IMR-90 (cell line): ENCODE results near the gene KRT7. TPM values are rescaled to one million over a fixed set of nuclear protein-coding genes. Genes with fewer than 3 reads are reported as not detected.
"Not testable (repeated sequence)": the region's sequence is repeated elsewhere in the genome, so short reads cannot be mapped to it uniquely, and the experiment has no call there.

Experiments used
- ATAC-seq: fragments of 200-7000 bp; cut with Tn5 transposase; 2 replicates; pipeline ENCODE4 v1.9.1; 2020; ENCODE audit warnings: low read depth, mild to moderate bottlenecking, moderate library complexity
- BruUV-seq: library from RNA; stranded (reverse); fragments of 400-500 nt; replicated peaks from 2 replicates; lab custom pipeline; 2021; lab: Mats Ljungman, UMichigan
- CTCF ChIA-PET: fragments of 300-600 bp; formaldehyde crosslinking; extraction: SDS; loops from one replicate; lab custom pipeline; 2021; ENCODE audit warnings: antibody characterized with exemption; lab: Yijun Ruan, JAX
- POLR2A ChIA-PET: fragments of 300-600 bp; sonication (Branson Sonifier 250); formaldehyde crosslinking; loops from one replicate; lab custom pipeline; 2022; ENCODE audit warnings: antibody characterized with exemption; ENCODE audit not compliant: unreplicated experiment; lab: Charles Lee
- DNase-seq: peaks from one replicate; pipeline ENCODE4 v3.0.0; 2013
- H2AFZ ChIP-seq: replicated peaks from 2 replicates; pipeline ENCODE3; 2013; ENCODE audit warnings: low read length, mild to moderate bottlenecking; ENCODE audit not compliant: poor library complexity
- H2AK5ac ChIP-seq: 2 replicates; pipeline ENCODE4 v1.6.1; 2013; ENCODE audit warnings: low read depth, low read length, inconsistent platforms
- H2AK9ac ChIP-seq: replicated peaks from 2 replicates; pipeline ENCODE3; 2013; ENCODE audit warnings: mild to moderate bottlenecking, low read depth, low read length, moderate library complexity; ENCODE audit not compliant: poor library complexity
- H2BK120ac ChIP-seq: 2 replicates; pipeline ENCODE4 v1.6.1; 2013; ENCODE audit warnings: low read depth, low read length, inconsistent platforms
- H2BK15ac ChIP-seq: 3 replicates; pipeline ENCODE4 v1.6.1; 2013; ENCODE audit warnings: low read depth, low read length, inconsistent platforms
- H2BK20ac ChIP-seq: 2 replicates; pipeline ENCODE4 v1.6.1; 2013; ENCODE audit warnings: low read depth, mild to moderate bottlenecking, inconsistent platforms, low read length, moderate library complexity
- H2BK5ac ChIP-seq: 2 replicates; pipeline ENCODE4 v1.6.1; 2013; ENCODE audit warnings: mild to moderate bottlenecking, low read depth, low read length, inconsistent platforms; ENCODE audit not compliant: poor library complexity, severe bottlenecking
- H3K14ac ChIP-seq: replicated peaks from 2 replicates; pipeline ENCODE4 v1.6.1; 2013; ENCODE audit warnings: low read depth, low read length, inconsistent platforms
- H3K18ac ChIP-seq: 2 replicates; pipeline ENCODE4 v1.6.1; 2013; ENCODE audit warnings: low read depth, low read length, control low read depth
- H3K23ac ChIP-seq: 2 replicates; pipeline ENCODE4 v1.6.1; 2013; ENCODE audit warnings: low read depth, low read length, inconsistent platforms
- H3K27ac ChIP-seq: 2 replicates; pipeline ENCODE4 v1.5.1; 2013; ENCODE audit warnings: mild to moderate bottlenecking, control low read depth, low read length; ENCODE audit not compliant: insufficient read depth
- H3K27me3 ChIP-seq: 2 replicates; pipeline ENCODE4 v1.6.1; 2013; ENCODE audit warnings: low read length; ENCODE audit not compliant: control insufficient read depth, insufficient read depth
- H3K36me3 ChIP-seq: 2 replicates; pipeline ENCODE4 v1.6.1; 2013; ENCODE audit warnings: low read length, mixed read lengths; ENCODE audit not compliant: control insufficient read depth, insufficient read depth
- H3K4ac ChIP-seq: 2 replicates; pipeline ENCODE4 v1.6.1; 2013; ENCODE audit warnings: low read depth, low read length, inconsistent platforms
- H3K4me1 ChIP-seq: 2 replicates; pipeline ENCODE4 v1.6.1; 2013; ENCODE audit warnings: low read length, mixed read lengths; ENCODE audit not compliant: control insufficient read depth, insufficient read depth
- H3K4me2 ChIP-seq: 2 replicates; pipeline ENCODE4 v1.6.1; 2013; ENCODE audit warnings: low read depth, mild to moderate bottlenecking, control low read depth, low read length, moderate library complexity
- H3K4me3 ChIP-seq: 2 replicates; pipeline ENCODE4 v1.5.1; 2013; ENCODE audit warnings: low read depth, mild to moderate bottlenecking, control low read depth, low read length, moderate library complexity; ENCODE audit not compliant: insufficient read depth
- H3K56ac ChIP-seq: 2 replicates; pipeline ENCODE4 v1.6.1; 2013; ENCODE audit warnings: low read length, inconsistent platforms; ENCODE audit not compliant: insufficient read depth; ENCODE audit errors: extremely low read depth
- H3K79me1 ChIP-seq, 2 experiments: 2 replicates each; pipeline ENCODE4 v1.6.1; 2013; ENCODE audit warnings: low read length in 2 of 2, inconsistent platforms in 1 of 2, low read depth in 1 of 2
- H3K9ac ChIP-seq: 2 replicates; pipeline ENCODE4 v1.6.1; 2013; ENCODE audit warnings: low read depth, low read length, control low read depth
- H3K9me1 ChIP-seq: 2 replicates; pipeline ENCODE4 v1.6.1; 2013; ENCODE audit warnings: low read length, inconsistent platforms; ENCODE audit not compliant: insufficient read depth
- H3K9me3 ChIP-seq: 2 replicates; pipeline ENCODE4 v1.6.1; 2013; ENCODE audit warnings: low read length; ENCODE audit not compliant: control insufficient read depth, insufficient read depth
- H4K20me1 ChIP-seq: 2 replicates; pipeline ENCODE4 v1.6.1; 2013; ENCODE audit warnings: low read length, inconsistent platforms; ENCODE audit not compliant: insufficient read depth
- H4K5ac ChIP-seq: 2 replicates; pipeline ENCODE4 v1.6.1; 2013; ENCODE audit warnings: mild to moderate bottlenecking, low read depth, low read length, control low read depth
- H4K8ac ChIP-seq, 2 experiments: 2 replicates each; pipeline ENCODE4 v1.6.1; 2013; ENCODE audit warnings: low read depth in 2 of 2, low read length in 2 of 2, control low read depth in 1 of 2, inconsistent platforms in 1 of 2
- H4K91ac ChIP-seq: 2 replicates; pipeline ENCODE4 v1.6.1; 2013; ENCODE audit warnings: low read depth, low read length, inconsistent platforms; ENCODE audit not compliant: insufficient read depth
- CHD1 ChIP-seq: IDR thresholded peaks from 2 replicates; pipeline ENCODE4 v1.6.1; 2012; ENCODE audit warnings: low read depth, low read length, improper control_type of control experiment
- ELK1 ChIP-seq: fragments of 150-350 bp; IDR thresholded peaks from 2 replicates; pipeline ENCODE4 v1.6.1; 2016; ENCODE audit warnings: low read depth, mild to moderate bottlenecking, low read length, moderate library complexity, borderline replicate concordance
- FOS ChIP-seq: fragments of 150-350 bp; IDR thresholded peaks from 2 replicates; pipeline ENCODE4 v1.6.1; 2016; ENCODE audit warnings: low read depth, low read length
- MAFK ChIP-seq: IDR thresholded peaks from 2 replicates; pipeline ENCODE4 v1.6.1; 2012; ENCODE audit warnings: low read depth, low read length, improper control_type of control experiment
- MAZ ChIP-seq: IDR thresholded peaks from 2 replicates; pipeline ENCODE4 v1.6.1; 2012; ENCODE audit warnings: low read depth, mild to moderate bottlenecking, low read length, improper control_type of control experiment, moderate library complexity, borderline replicate concordance
- MXI1 ChIP-seq: IDR thresholded peaks from 2 replicates; pipeline ENCODE4 v1.6.1; 2012; ENCODE audit warnings: low read depth, mild to moderate bottlenecking, low read length, moderate library complexity, borderline replicate concordance
- POLR2A ChIP-seq: IDR thresholded peaks from 2 replicates; pipeline ENCODE4 v1.6.1; 2012; ENCODE audit warnings: mild to moderate bottlenecking, low read depth, low read length
- RCOR1 ChIP-seq: IDR thresholded peaks from 2 replicates; pipeline ENCODE4 v1.6.1; 2012; ENCODE audit warnings: mild to moderate bottlenecking, low read length, improper control_type of control experiment; ENCODE audit not compliant: insufficient replicate concordance
- WGBS, 2 experiments: methylation state at CpG; one replicate each; pipeline versions ENCODE4 v1.1.5 to v1.1.7; 2013; ENCODE audit warnings: missing lambda C conversion rate in 2 of 2; ENCODE audit not compliant: insufficient read length in 1 of 2; ENCODE audit errors: extremely low coverage in 2 of 2; 5-methylcytosine and 5-hydroxymethylcytosine counted together
- dilution Hi-C: fragments of 300-500 bp; cut with HindIII; formaldehyde crosslinking; loops from one replicate; pipeline ENCODE4 v1.14.3; 2018; ENCODE audit warnings: low sequenced_read_pairs; ENCODE audit not compliant: unreplicated experiment
- in situ Hi-C: fragments of 300-500 bp; cut with MboI; formaldehyde crosslinking; loops from 3 replicates; pipeline ENCODE4 v1.14.3; 2019; ENCODE audit warnings: low sequenced_read_pairs, inconsistent platforms, mixed read lengths
- intact Hi-C: fragments of 100-400 bp; cut with micrococcal nuclease; formaldehyde crosslinking; loops from 2 replicates; pipeline ENCODE4 v1.10.0; 2022
- polyA plus RNA-seq, 3 experiments: library from polyadenylated mRNA; depleted of rRNA; stranded (reverse); fragments of >200 nt; gene quantifications; 2 replicates each; pipeline ENCODE4 v1.2.3, GENCODE V29; 2012; ENCODE audit warnings: low replicate concordance in 1 of 3
- total RNA-seq: library from RNA; depleted of rRNA; stranded (reverse); fragments of >200 nt; gene quantifications from 2 replicates; pipeline ENCODE4 v1.2.3, GENCODE V29; 2012

The KRT7 gene
- total and polyA plus RNA-seq, 2 of the 4 experiments (the other 2 are of a cell fraction) = 0.54 to 1.7 TPM

- dilution Hi-C loops = no loop called here
- no peak overlapping the region for H4K5ac ChIP-seq
These were observed 24.1 kb downstream of the KRT7 start for GRCh38 chr12:52257074-52257551.

DNA sequence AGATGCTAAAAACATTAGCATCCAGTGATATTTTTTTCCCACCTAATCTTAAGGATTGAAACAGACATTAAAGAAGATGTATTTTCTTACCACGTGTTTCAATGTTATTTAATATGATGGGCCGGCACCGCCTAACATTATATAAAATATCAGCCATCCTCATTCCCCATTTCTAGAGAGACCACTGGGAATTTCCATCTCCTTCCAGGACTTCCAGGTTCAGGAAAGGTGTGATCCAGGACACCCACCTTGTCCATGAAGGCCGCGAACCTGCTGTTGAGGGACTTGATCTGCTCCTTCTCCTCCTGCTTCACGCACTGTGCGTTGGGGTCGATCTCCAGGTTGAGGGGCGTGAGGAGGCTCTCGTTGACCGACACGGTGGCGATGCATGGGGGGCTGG, 24.9 kb downstream of the KRT7 start:
- H3K4me2 ChIP-seq, H4K91ac ChIP-seq, H2BK20ac ChIP-seq, H3K36me3 ChIP-seq, H2AFZ ChIP-seq, H2AK9ac ChIP-seq, CTCF ChIA-PET, H2BK120ac ChIP-seq, ATAC-seq, H3K9ac ChIP-seq, H3K79me1 ChIP-seq, BruUV-seq, dilution Hi-C loops, H3K4me3 ChIP-seq, DNase-seq, H3K56ac ChIP-seq, H4K20me1 ChIP-seq, H2AK5ac ChIP-seq, H3K27ac ChIP-seq, H3K23ac ChIP-seq, in situ Hi-C loops, H2BK5ac ChIP-seq, POLR2A ChIA-PET, H3K14ac ChIP-seq, intact Hi-C loops, H4K5ac ChIP-seq, H2BK15ac ChIP-seq, H3K9me1 ChIP-seq, H3K9me3 ChIP-seq, H3K4ac ChIP-seq, H4K8ac ChIP-seq, H3K18ac ChIP-seq: not testable (repeated sequence)
- Histone ChIP-seq H3K27me3 (peaks cover 33% of the 10 kb centered on the region), H3K4me1 (peaks cover 14% of the 10 kb centered on the region)
- 58% methylated on average over 2 of the region's 13 CpGs; no CpG with 5 or more reads in 1 of the 2 experiments for WGBS, 2 experiments

More at GRCh38 chr12:52257074-52257551, 24.1 kb downstream of the KRT7 start:
- no peak for DNase-seq
- peaks cover 33% of the 10 kb centered on the region for H3K27me3 ChIP-seq
- H3K4ac ChIP-seq = no peak overlapping the region
- H2AK5ac ChIP-seq = no peak overlapping the region
- H4K20me1 ChIP-seq = no peaks in the 10 kb centered on the region
- H3K79me1 ChIP-seq = no peaks in the 10 kb centered on the region
- H2BK5ac ChIP-seq = no peak overlapping the region
- no peak overlapping the region for H3K56ac ChIP-seq
- no peak overlapping the region for H3K27ac ChIP-seq
- POLR2A ChIA-PET = no interaction called here
- no peak overlapping the region for H2BK15ac ChIP-seq
- no peak overlapping the region for H2BK20ac ChIP-seq
- no peak for ATAC-seq
- no peaks in the 10 kb centered on the region for H3K36me3 ChIP-seq
- intact Hi-C loops (no loop called here), in situ Hi-C loops (no loop called here)
- H2BK120ac ChIP-seq = no peak overlapping the region
- peaks cover 14% of the 10 kb centered on the region for H3K4me1 ChIP-seq
- no peak for TF ChIP-seq ELK1
- TF ChIP-seq MAZ = no peak
- no peak for TF ChIP-seq CHD1
- no peak for TF ChIP-seq RCOR1
- no peak for TF ChIP-seq POLR2A
- no peak for TF ChIP-seq MAFK
- TF ChIP-seq FOS = no peak
- TF ChIP-seq MXI1 = no peak
- H3K9me3 ChIP-seq = no peaks in the 10 kb centered on the region
- no peak overlapping the region for H4K8ac ChIP-seq
- H3K14ac ChIP-seq = no peak overlapping the region
- no peak overlapping the region for H2AFZ ChIP-seq
- no peak overlapping the region for H2AK9ac ChIP-seq
- no peak overlapping the region for H3K9ac ChIP-seq
- no TSS peak for BruUV-seq
- WGBS, 2 experiments = 100% methylated on average over 1 of the region's 4 CpGs; no CpG with 5 or more reads in 1 of the 2 experiments
- CTCF ChIA-PET = no interaction called here
- peaks cover 10% of the 10 kb centered on the region for H3K9me1 ChIP-seq
- no peak overlapping the region for H3K4me2 ChIP-seq
- H3K4me3 ChIP-seq = no peak overlapping the region
- no peak overlapping the region for H4K91ac ChIP-seq
- no peak overlapping the region for H3K18ac ChIP-seq
- no peak overlapping the region for H3K23ac ChIP-seq
